SU-DHL-6 (cell line): ENCODE measurements around the gene AP3B2.

Source experiments
- H2AFZ ChIP-seq: fragments of 200-600 bp; sonication (generic); 2 replicates; pipeline ENCODE4 v1.6.1; 2014; ENCODE audit warnings: low read depth, mild to moderate bottlenecking, moderate library complexity, mixed read lengths, antibody characterized with exemption, low read length; ENCODE audit not compliant: severe bottlenecking
- H3F3A ChIP-seq: fragments of 200-600 bp; shearing (Covaris generic); 2 replicates; pipeline ENCODE4 v1.6.0; 2016; ENCODE audit warnings: antibody characterized with exemption, mild to moderate bottlenecking; ENCODE audit not compliant: insufficient read depth
- H3K27ac ChIP-seq: fragments of 200-600 bp; sonication (generic); 2 replicates; pipeline ENCODE4 v1.5.1; 2016; ENCODE audit warnings: low read depth, mild to moderate bottlenecking, low read length, moderate library complexity, mixed read lengths
- H3K27me3 ChIP-seq: fragments of 200-600 bp; sonication (generic), shearing (Covaris generic); 2 replicates; pipeline ENCODE4 v1.6.0; 2014; ENCODE audit warnings: mild to moderate bottlenecking, low read length
- H3K36me3 ChIP-seq: fragments of 200-600 bp; sonication (generic); 2 replicates; pipeline ENCODE4 v1.6.1; 2014; ENCODE audit warnings: mild to moderate bottlenecking, low read length, mixed read lengths
- H3K4me2 ChIP-seq: fragments of 300-600, 200-600 bp; shearing (Covaris generic), sonication (generic); 2 replicates; pipeline ENCODE4 v1.6.0; 2014; ENCODE audit warnings: low read length, low read depth, mild to moderate bottlenecking; ENCODE audit not compliant: poor library complexity, severe bottlenecking
- H3K4me3 ChIP-seq: fragments of 200-600 bp; sonication (generic); 2 replicates; pipeline ENCODE4 v1.5.1; 2014; ENCODE audit warnings: antibody characterized with exemption, low read length, mild to moderate bottlenecking, mixed read lengths; ENCODE audit not compliant: insufficient read depth, poor library complexity, severe bottlenecking
- H3K79me2 ChIP-seq: fragments of 200-600 bp; sonication (generic); 2 replicates; pipeline ENCODE4 v1.6.1; 2014; ENCODE audit warnings: mild to moderate bottlenecking, low read length, moderate library complexity; ENCODE audit not compliant: insufficient read depth
- H3K9ac ChIP-seq: fragments of 200-600 bp; sonication (generic); 2 replicates; pipeline ENCODE4 v1.7.0; 2014; ENCODE audit warnings: mild to moderate bottlenecking, low read length
- H3K9me2 ChIP-seq: fragments of 200-600 bp; sonication (generic); replicated peaks from 2 replicates; pipeline ENCODE4 v1.6.1; 2014; ENCODE audit warnings: low read length; ENCODE audit not compliant: insufficient read depth
- H3K9me3 ChIP-seq: fragments of 200-600 bp; sonication (generic); 2 replicates; pipeline ENCODE4 v1.6.1; 2014; ENCODE audit warnings: low read length, mixed read lengths; ENCODE audit not compliant: insufficient read depth
- H4K20me1 ChIP-seq: fragments of 200-600 bp; sonication (generic); 2 replicates; pipeline ENCODE4 v1.6.1; 2014; ENCODE audit warnings: low read depth, mild to moderate bottlenecking, antibody characterized with exemption, low read length, moderate library complexity, mixed read lengths
- CTCF ChIP-seq: fragments of 200-600 bp; sonication (generic); IDR thresholded peaks from one replicate; pipeline ENCODE4 v1.5.1; 2017; ENCODE audit warnings: antibody characterized with exemption, mild to moderate bottlenecking, low read length, moderate library complexity; ENCODE audit not compliant: insufficient read depth, poor library complexity, severe bottlenecking
- EZH2phosphoT487 ChIP-seq: fragments of 200-600 bp; sonication (generic), shearing (Covaris generic); conservative IDR thresholded peaks from 2 replicates; pipeline ENCODE4 v1.6.1; 2018; ENCODE audit warnings: mild to moderate bottlenecking, antibody characterized with exemption, low read length, moderate library complexity, mixed read lengths

The AP3B2 gene

GRCh38 chr15:82660378-82660777 is 49.3 kb downstream of the AP3B2 start:
- H3K27ac ChIP-seq: no peak overlapping the region
- H2AFZ ChIP-seq: no peak overlapping the region
- TF ChIP-seq CTCF (no peak), EZH2phosphoT487 (no peak)
- H3K4me3 ChIP-seq: no peak overlapping the region
- H4K20me1 ChIP-seq: no peaks in the 10 kb centered on the region
- H3K9me3 ChIP-seq: no peaks in the 10 kb centered on the region
- no peaks in the 10 kb centered on the region for H3K36me3 ChIP-seq
- H3K27me3 ChIP-seq: no peaks in the 10 kb centered on the region
- no peaks in the 10 kb centered on the region for H3K79me2 ChIP-seq
- no peak overlapping the region for H3K4me2 ChIP-seq
- no peak overlapping the region for H3K9ac ChIP-seq
- H3K9me2 ChIP-seq: no peaks in the 10 kb centered on the region
- no peaks in the 10 kb centered on the region for H3F3A ChIP-seq

GRCh38 chr15:82656641-82657266 is 52.9 kb downstream of the AP3B2 start:
- Histone ChIP-seq H3K9me3 (no peaks in the 10 kb centered on the region), H4K20me1 (no peaks in the 10 kb centered on the region), H3K4me3 (no peak overlapping the region), H3F3A (no peaks in the 10 kb centered on the region), H3K4me2 (no peak overlapping the region), H3K79me2 (no peaks in the 10 kb centered on the region), H3K36me3 (no peaks in the 10 kb centered on the region), H3K27me3 (no peaks in the 10 kb centered on the region), H3K9me2 (no peaks in the 10 kb centered on the region), H2AFZ (no peak overlapping the region), H3K9ac (no peak overlapping the region), H3K27ac (no peak overlapping the region)
- no peak for TF ChIP-seq EZH2phosphoT487
- no peak for TF ChIP-seq CTCF

GRCh38 chr15:82655606-82656005 is 54.1 kb downstream of the AP3B2 start:
- Histone ChIP-seq H4K20me1 (no peaks in the 10 kb centered on the region), H3K27me3 (no peaks in the 10 kb centered on the region), H3K9ac (no peak overlapping the region), H2AFZ (no peak overlapping the region), H3K4me3 (no peak overlapping the region), H3K9me2 (no peaks in the 10 kb centered on the region), H3K27ac (no peak overlapping the region), H3K9me3 (no peaks in the 10 kb centered on the region), H3F3A (no peaks in the 10 kb centered on the region), H3K4me2 (no peak overlapping the region), H3K36me3 (no peaks in the 10 kb centered on the region), H3K79me2 (no peaks in the 10 kb centered on the region)
- TF ChIP-seq CTCF (no peak), EZH2phosphoT487 (no peak)
